HL-60 (cell line): ENCODE results near the gene KRT3.

ENCODE experiments used
- DNase-seq, 2 experiments: peaks; one replicate each; pipeline ENCODE4 v3.0.0-alpha.2; 2010 to 2020; ENCODE audit warnings: low read depth in 1 of 2, low spot score in 1 of 2
- H3K27ac ChIP-seq: fragments of 250-450 bp; sonication (Bioruptor Pico); replicated peaks from 2 replicates; pipeline ENCODE4 v1.5.1; 2020; ENCODE audit warnings: mild to moderate bottlenecking, moderate library complexity
- H3K27me3 ChIP-seq: fragments of 250-450 bp; sonication (Bioruptor Pico); 2 replicates; pipeline ENCODE4 v1.5.1; 2021; ENCODE audit warnings: mild to moderate bottlenecking, moderate library complexity; ENCODE audit not compliant: insufficient read depth, poor library complexity, severe bottlenecking
- H3K4me3 ChIP-seq: replicated peaks from 2 replicates; pipeline ENCODE4 v1.5.1; 2011; ENCODE audit warnings: mild to moderate bottlenecking, control low read depth, low read length; ENCODE audit not compliant: insufficient read depth
- GABPA ChIP-seq: IDR thresholded peaks from 2 replicates; pipeline ENCODE4 v1.6.1; 2012; ENCODE audit warnings: low read depth
- POLR2AphosphoS5 ChIP-seq: IDR thresholded peaks from 2 replicates; pipeline ENCODE4 v1.6.1; 2012; ENCODE audit warnings: low read depth
- SPI1 ChIP-seq: IDR thresholded peaks from 2 replicates; pipeline ENCODE4 v1.6.1; 2012; ENCODE audit warnings: low read depth, mild to moderate bottlenecking, borderline replicate concordance
- long read RNA-seq: library from polyadenylated mRNA; unstranded; transcript quantifications from one replicate; pipeline ENCODE4 v2.0.0, GENCODE V29; 2020
- TF ChIP-seq, protein P1 (sequence below): IDR thresholded peaks from 2 replicates; pipeline ENCODE4 v1.6.1; 2012; ENCODE audit warnings: low read depth; ENCODE audit not compliant: insufficient replicate concordance
- TF ChIP-seq, protein P2 (sequence below): IDR thresholded peaks from one replicate; pipeline ENCODE4 v1.5.1; 2011; ENCODE audit warnings: low read length, control low read depth, inconsistent platforms; ENCODE audit not compliant: insufficient read depth

KRT3 gene
- long read RNA-seq, result 0 reads

DNA sequence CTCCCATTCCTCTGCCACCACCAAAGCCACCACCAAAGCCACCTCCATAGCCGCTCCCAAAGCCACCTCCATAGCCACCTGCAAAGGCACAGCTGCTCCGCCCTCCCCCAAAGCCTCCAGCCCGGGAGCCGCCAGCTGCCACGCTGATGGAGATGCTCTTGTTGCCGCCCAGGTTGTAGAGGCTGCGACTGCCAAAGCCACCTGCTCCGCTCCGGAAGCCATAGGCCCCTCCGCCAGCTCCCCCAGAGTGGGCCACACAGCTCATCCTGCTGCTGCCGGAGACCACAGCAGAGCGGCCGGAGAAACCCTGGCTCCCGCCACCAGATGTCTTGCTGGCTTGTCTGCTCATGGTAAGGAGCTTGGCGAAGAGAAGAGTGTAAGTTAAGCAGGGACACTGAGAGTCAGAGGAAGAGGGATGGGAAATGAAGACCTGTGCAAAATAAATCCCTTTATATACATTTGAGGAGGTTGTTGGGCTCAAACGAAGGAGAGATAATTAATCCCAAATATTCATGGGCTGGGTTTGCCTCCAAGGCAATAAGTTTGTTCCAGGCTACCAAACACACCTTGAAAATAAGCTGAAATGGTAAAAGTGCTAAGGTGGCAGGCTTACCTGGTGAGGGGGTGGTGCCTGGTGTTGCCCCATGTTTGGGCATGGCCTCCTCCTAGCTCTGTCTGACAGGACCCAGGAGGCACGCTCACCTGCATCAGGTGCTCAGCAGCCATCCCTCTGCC lies at the start of gene KRT3:
KRT3 (minus strand) TSS at position 424 of the 735 bp plus-strand sequence; CDS start at position 349, 75 bp downstream.
- TF ChIP-seq POLR2AphosphoS5 (no peak), SPI1 (no peak), GABPA (no peak)
- TF ChIP-seq, protein P1, sequence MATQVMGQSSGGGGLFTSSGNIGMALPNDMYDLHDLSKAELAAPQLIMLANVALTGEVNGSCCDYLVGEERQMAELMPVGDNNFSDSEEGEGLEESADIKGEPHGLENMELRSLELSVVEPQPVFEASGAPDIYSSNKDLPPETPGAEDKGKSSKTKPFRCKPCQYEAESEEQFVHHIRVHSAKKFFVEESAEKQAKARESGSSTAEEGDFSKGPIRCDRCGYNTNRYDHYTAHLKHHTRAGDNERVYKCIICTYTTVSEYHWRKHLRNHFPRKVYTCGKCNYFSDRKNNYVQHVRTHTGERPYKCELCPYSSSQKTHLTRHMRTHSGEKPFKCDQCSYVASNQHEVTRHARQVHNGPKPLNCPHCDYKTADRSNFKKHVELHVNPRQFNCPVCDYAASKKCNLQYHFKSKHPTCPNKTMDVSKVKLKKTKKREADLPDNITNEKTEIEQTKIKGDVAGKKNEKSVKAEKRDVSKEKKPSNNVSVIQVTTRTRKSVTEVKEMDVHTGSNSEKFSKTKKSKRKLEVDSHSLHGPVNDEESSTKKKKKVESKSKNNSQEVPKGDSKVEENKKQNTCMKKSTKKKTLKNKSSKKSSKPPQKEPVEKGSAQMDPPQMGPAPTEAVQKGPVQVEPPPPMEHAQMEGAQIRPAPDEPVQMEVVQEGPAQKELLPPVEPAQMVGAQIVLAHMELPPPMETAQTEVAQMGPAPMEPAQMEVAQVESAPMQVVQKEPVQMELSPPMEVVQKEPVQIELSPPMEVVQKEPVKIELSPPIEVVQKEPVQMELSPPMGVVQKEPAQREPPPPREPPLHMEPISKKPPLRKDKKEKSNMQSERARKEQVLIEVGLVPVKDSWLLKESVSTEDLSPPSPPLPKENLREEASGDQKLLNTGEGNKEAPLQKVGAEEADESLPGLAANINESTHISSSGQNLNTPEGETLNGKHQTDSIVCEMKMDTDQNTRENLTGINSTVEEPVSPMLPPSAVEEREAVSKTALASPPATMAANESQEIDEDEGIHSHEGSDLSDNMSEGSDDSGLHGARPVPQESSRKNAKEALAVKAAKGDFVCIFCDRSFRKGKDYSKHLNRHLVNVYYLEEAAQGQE, result no peak
- TF ChIP-seq, protein P2, sequence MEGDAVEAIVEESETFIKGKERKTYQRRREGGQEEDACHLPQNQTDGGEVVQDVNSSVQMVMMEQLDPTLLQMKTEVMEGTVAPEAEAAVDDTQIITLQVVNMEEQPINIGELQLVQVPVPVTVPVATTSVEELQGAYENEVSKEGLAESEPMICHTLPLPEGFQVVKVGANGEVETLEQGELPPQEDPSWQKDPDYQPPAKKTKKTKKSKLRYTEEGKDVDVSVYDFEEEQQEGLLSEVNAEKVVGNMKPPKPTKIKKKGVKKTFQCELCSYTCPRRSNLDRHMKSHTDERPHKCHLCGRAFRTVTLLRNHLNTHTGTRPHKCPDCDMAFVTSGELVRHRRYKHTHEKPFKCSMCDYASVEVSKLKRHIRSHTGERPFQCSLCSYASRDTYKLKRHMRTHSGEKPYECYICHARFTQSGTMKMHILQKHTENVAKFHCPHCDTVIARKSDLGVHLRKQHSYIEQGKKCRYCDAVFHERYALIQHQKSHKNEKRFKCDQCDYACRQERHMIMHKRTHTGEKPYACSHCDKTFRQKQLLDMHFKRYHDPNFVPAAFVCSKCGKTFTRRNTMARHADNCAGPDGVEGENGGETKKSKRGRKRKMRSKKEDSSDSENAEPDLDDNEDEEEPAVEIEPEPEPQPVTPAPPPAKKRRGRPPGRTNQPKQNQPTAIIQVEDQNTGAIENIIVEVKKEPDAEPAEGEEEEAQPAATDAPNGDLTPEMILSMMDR, result no peak
- DNase-seq, result no peak
- no peak within 1 kb of the TSS for H3K27ac ChIP-seq
- H3K4me3 ChIP-seq, result no peak within 1 kb of the TSS
- peaks cover 6% of the 10 kb centered on the region for H3K27me3 ChIP-seq

DNA sequence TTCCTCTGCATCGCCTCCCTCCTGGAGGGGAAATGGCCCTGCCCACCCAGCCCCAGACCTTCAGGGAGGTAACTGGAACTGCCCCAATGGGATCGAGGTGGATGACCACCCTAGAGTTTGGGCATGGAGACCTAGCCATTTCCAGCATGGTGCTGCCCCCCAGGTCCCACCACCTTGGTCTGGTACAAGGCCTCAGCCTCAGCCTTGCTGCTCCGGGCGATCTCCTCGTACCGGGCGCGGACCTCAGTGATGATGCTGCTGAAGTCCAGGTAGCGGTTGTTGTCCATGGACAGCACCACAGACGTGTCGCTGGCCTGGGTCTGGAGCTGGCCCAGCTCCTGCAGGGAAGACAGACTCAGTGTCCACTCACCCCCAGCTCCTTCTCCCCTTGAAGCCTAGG lies 48.5 kb upstream of the KRT3 start:
- peaks cover 2% of the 10 kb centered on the region for H3K27me3 ChIP-seq
- TF ChIP-seq POLR2AphosphoS5, result no peak
- no peak for TF ChIP-seq SPI1
- TF ChIP-seq, protein P1, result no peak
- TF ChIP-seq, protein P2, result no peak
- TF ChIP-seq GABPA, result no peak

DNA sequence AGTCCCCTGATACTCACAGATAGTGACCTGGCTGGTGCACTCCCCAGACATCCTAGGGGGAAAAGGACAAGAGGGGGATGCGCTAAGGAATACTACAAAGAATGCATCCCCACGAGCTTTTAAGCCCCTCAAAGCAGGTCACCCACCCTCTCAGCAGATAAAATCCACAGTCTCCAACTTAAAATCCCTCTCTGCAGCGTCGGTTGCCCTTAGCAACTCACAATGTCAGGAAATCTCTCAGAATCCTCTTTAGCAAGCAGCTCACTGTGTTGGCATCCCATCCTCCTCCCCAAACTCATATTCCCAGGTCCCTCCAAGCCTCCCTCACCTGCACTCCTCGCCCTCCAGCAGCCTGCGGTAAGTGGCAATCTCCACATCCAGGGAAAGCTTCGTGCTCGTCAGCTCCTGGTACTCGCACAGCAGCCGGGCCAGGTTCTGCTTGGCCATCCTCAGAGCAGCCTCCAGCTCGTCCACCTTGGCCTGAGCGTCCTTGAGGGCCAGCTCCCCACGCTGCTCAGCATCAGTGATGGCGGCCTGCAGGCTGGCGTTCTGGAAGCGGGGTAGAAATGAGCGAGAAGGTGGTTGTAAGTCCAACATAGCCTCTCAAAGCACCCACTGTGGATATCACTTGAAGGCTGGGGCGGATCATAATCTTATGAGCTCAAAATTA lies 43.7 kb upstream of the KRT3 start:
- Histone ChIP-seq H3K27ac (no peak overlapping the region), H3K27me3 (peaks cover 2% of the 10 kb centered on the region), H3K4me3 (no peak overlapping the region)
- no peak for DNase-seq
- TF ChIP-seq, protein P2, result no peak
- TF ChIP-seq POLR2AphosphoS5, result no peak
- TF ChIP-seq SPI1, result no peak
- TF ChIP-seq, protein P1, result no peak
- TF ChIP-seq GABPA, result no peak

More for the DNA sequence above, 48.5 kb upstream of the KRT3 start:
- H3K4me3 ChIP-seq, result no peak overlapping the region
- no peak for DNase-seq
- no peak overlapping the region for H3K27ac ChIP-seq
